Posterior cingulate gyrus (tissue), 11 donors: Measurements from ENCODE around the gene BPIFA3.

Experiments
- DNase-seq, 10 donors: peaks; one replicate each; pipeline versions ENCODE4 v3.0.0 to v3.0.0-alpha.2; 2020 to 2021; ENCODE audit warnings: mixed read lengths in 3 of 10
- intact Hi-C: fragments of 100-400 bp; cut with DNase I; formaldehyde crosslinking; loops from one replicate; pipeline ENCODE4 v1.15.1; 2023

BPIFA3 gene

GRCh38 chr20:33210371-33210770 lies 6.8 kb upstream of the BPIFA3 start:
- no peak for DNase-seq
- intact Hi-C loops, result loop anchor here (10.0 kb wide), 1 partner anchor 196 kb away; no protein-coding TSS in a partner anchor

GRCh38 chr20:33211817-33212424 lies 5.2 kb upstream of the BPIFA3 start:
- intact Hi-C loops, result loop anchor here (10.0 kb wide), 1 partner anchor 197 kb away; no protein-coding TSS in a partner anchor
- DNase-seq, result peak in 6 of 10 donors; percentile 9 to 87 (median 46)

- no peak for DNase-seq
- intact Hi-C loops, result no loop called here
These were observed 7.2 kb downstream of the BPIFA3 start for GRCh38 chr20:33224399-33224798.

DNA sequence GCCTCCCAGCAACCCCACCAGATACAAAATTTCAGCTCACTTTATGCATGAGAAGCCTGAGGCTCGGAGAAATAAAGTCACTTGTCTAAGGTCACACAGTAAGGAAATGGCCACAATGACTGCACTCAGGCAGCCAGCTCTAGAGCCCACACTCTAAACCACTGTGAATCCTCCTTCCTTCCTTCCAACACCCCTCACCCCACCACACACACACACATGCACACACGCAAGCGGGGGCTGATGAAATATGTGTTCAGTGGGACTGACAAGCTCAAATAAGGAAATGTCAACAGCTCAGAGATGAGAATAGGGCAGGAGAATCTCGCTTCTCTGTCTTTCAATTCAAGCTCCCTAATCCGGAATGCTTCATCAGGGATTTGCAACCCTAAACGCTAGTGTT lies 12.7 kb downstream of the BPIFA3 start:
- intact Hi-C loops, result no loop called here

DNA sequence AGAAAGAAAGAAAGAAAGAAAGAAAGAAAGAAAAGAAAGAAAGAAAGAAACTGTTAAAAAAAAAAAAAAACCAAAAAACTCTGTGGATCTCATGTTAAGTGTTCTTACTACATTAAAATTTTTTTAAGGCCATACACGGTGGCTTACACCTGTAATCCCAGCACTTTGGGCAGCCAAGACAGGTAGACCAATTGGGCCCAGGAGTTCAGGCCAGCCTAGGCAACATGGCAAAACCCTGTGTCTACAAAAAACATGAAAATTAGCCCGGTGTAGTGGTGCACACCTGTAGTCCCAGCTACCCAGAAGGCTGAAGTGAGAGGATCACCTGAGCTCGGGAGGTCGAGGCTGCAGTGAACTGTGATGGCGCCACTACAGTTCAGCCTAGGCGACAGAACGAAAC lies 14.1 kb downstream of the BPIFA3 start:
- intact Hi-C loops, result no loop called here

More for the DNA sequence above, 12.7 kb downstream of the BPIFA3 start:
- DNase-seq, result no peak

DNA sequence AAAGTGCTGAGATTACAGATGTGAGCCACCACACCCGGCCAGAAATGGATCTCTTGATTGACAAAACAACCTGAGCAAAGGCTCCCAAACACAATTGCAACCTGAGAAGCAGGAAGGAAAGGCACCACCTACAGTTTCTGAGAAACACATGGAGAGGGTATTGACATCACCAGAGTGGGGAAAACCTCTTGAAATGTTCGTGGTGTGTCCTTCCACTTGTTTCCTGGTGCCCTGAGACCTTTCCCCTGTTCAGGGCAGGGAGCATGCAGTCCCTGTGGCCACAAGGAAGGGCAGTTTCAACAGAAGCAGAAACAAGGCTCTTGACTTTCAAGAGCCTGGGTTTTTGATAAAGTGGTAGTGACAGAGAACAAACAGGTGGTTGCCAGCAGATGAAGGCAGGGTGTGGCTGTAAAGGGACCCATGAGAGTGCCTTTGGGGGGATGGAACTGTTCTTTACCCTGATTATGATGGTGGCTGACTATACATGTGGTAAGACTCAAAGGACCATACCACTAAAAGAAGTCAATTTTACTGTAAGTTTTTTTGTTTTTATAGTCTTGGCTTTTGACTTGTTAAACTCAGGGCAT lies 15.4 kb downstream of the BPIFA3 start:
- no peak for DNase-seq

More for the DNA sequence above, 14.1 kb downstream of the BPIFA3 start:
- no peak for DNase-seq

DNA sequence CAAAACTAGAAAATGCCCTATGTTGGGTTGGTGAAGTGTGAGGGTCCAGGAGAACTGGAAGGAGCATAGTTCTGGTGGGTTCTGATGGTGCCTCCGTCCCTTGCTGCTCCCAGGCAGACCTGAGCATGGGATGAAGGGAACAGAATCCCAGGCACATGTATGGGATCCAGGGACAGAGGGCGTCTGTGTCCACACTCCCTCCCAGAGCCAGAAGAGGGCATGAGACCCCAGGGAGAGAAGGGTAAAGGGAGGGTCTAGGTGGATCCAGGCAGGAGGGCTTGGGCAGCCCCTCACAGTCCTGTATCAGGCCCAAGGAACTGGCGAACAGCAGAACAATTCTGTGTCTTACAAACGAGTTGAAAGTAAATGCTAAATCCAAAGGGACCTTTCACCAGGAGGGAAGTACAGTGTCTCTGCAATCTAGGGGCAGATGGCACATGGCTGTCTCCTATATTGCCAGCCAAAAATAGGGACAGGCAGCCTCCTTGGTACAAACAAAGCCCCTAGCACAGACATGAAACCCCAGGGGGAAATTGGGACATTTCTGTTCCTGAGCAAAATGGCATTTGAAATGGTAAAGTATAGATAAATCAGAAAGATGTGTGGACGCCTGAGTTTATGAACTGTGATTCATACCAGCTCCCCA lies 16.1 kb downstream of the BPIFA3 start:
- DNase-seq, result peak in 1 of 10 donors; percentile 11
- intact Hi-C loops, result no loop called here

More for the DNA sequence above, 15.4 kb downstream of the BPIFA3 start:
- intact Hi-C loops, result no loop called here

- intact Hi-C loops, result no loop called here
- no peak for DNase-seq
These were observed 16.9 kb downstream of the BPIFA3 start for GRCh38 chr20:33234050-33234449.

- intact Hi-C loops, result no loop called here
These were observed 18.5 kb downstream of the BPIFA3 start, which contains the start of gene BPIFA1 for GRCh38 chr20:33235696-33236095. BPIFA1 (plus strand) TSS chr20:33235996; CDS start chr20:33237712, 1,716 bp downstream.

GRCh38 chr20:33236351-33236750 lies 19.2 kb downstream of the BPIFA3 start:
- DNase-seq, result no peak
- intact Hi-C loops, result no loop called here

More at GRCh38 chr20:33235696-33236095, 18.5 kb downstream of the BPIFA3 start, which contains the start of gene BPIFA1:
- DNase-seq, result no peak

DNA sequence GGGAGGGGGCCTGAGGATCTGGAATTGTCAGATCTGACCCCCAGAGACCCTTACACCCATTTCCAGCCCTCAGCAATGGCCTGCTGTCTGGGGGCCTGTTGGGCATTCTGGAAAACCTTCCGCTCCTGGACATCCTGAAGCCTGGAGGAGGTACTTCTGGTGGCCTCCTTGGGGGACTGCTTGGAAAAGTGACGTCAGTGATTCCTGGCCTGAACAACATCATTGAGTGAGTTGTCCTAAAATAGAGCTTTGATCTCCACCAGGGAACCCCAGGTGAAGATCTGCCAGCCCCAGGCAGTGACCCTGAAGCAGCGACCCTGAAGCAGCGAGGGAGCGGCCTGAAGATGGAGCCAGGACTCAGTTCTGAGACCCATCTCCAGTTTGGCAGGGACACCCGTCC lies 20.8 kb downstream of the BPIFA3 start:
- DNase-seq, result no peak
- intact Hi-C loops, result no loop called here

DNA sequence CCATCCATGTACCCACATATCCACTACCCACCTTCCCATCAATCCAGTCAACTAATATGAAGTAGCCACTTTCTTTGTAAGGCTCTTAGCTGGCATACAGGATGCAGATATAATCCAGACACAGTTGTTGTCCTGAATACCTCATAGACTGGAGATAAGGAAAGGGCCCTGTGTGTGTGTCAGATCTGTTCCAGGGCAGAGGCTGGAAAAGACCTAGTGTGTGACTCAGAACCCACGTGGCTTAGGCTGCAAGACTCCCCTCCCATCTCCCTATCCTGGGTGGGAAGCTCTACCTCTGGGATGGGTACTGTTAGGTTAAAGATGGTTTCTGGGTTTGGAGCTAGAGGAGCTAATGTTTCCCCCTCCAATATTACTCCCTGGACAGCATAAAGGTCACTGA lies 22.3 kb downstream of the BPIFA3 start:
- no peak for DNase-seq
- intact Hi-C loops, result no loop called here

DNA sequence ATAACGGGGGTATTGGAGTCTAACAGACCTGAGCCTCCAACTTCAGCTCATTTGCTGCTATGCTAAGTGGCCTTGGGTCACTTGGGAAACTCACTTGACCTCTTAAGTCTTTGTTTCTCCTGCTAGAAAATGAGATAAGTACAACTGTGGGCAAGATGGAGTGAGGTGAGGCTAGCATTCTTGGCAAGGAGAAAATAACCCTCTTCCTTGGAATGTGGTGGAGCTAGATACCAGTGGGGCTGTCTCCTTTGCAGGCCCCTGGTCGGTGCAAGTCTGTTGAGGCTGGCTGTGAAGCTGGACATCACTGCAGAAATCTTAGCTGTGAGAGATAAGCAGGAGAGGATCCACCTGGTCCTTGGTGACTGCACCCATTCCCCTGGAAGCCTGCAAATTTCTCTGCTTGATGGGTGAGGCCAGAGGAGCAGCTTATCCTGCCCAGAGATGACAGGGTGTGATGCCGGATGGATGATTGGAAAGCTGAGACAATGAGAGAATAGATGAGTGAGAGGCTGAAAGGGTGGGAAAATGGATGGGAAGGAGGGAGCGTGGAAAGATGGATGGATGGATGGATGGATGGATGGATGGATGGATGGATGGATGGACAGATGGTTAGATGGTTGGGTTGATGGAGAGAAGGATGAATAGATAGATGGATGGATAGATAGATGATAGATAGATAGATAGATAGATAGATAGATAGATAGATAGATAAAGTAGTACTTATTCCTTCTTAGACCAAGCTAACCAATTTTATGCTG lies 23.0 kb downstream of the BPIFA3 start:
- intact Hi-C loops, result no loop called here
- no peak for DNase-seq

DNA sequence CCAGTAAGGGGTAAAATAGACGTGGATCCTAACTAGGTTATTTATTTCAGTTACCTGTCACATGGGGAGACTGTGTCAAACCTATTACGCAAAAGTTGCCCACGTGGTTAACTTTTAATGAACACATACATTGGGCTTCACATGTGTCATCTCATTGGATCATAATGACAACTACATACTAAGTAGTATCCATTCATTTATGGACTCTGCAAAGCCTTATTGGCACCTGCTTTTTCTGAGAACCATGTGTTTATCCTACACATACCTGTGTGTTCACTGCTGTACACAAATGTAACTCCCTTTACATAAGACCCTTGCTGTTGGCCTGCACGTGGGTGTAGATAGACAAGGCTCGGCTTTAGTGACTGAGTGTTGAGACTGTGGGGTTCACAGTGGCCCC lies 23.8 kb downstream of the BPIFA3 start:
- intact Hi-C loops, result no loop called here
- no peak for DNase-seq

- intact Hi-C loops, result no loop called here
- no peak for DNase-seq
These were observed 25.4 kb downstream of the BPIFA3 start for GRCh38 chr20:33242319-33243100.

- no peak for DNase-seq
- intact Hi-C loops, result no loop called here
These were observed 28.9 kb downstream of the BPIFA3 start for GRCh38 chr20:33246077-33246476.

- intact Hi-C loops, result no loop called here
- DNase-seq, result no peak
These were observed 32.3 kb downstream of the BPIFA3 start for GRCh38 chr20:33249456-33249855.

DNA sequence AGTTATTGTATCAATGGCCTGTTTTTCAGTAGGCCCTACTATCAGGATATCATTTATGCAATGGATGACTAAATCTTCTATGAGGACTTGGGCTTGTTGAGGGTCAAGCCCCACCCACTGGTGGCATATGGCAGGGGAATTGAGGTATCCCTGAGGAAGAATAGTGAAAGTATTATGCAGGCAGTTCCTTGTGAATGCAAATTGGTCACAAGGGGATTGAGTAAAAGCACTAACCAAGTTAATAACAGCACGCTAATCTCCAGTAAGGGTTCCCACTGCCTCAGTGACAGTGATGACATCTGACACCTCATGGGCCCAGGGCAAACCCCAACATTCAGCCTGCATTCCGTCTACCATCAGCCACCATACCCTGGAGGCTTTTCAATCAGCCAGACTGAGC lies 33.5 kb downstream of the BPIFA3 start:
- no peak for DNase-seq
- intact Hi-C loops, result no loop called here

DNA sequence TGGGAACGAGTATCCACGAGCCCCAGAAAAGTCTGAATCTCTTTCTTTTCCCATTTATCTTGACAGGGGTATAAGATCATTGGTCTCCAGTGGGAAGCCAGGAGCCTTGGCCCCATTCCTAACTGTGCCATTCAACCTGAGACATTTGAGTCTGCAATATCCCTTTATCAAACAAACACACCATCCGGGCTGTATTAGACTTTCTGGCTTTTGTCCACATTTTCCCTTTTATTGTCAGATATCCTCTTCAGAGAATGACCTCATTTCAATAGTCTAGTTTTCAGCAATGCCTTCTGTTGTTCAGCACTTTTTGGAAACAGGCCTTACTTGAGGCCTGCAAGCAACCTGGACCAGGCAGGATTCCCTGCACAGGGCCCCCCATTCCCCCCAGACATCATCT lies 34.3 kb downstream of the BPIFA3 start:
- no peak for DNase-seq
- intact Hi-C loops, result no loop called here

- intact Hi-C loops, result no loop called here
- DNase-seq, result no peak
These were observed 35.3 kb downstream of the BPIFA3 start for GRCh38 chr20:33252460-33252859.
